HepG2 (cell line): Measurements from ENCODE around the gene RUNDC1. TPM values are rescaled to one million over a fixed set of nuclear protein-coding genes. Genes with fewer than 3 reads are reported as not detected.

Source experiments
- ATAC-seq: fragments of 200-7000 bp; cut with Tn5 transposase; 3 replicates; pipeline ENCODE4 v1.9.1; 2020; ENCODE audit warnings: mild to moderate bottlenecking, moderate library complexity
- BruUV-seq: library from RNA; stranded (reverse); fragments of 400-500 nt; replicated peaks from 2 replicates; lab custom pipeline; 2021; lab: Mats Ljungman, UMichigan
- CTCF ChIA-PET: fragments of 300-600 bp; formaldehyde crosslinking; extraction: SDS; loops from one replicate; lab custom pipeline; 2021; ENCODE audit warnings: low total read pairs, inconsistent platforms, low intra/inter-chr PET ratio; lab: Yijun Ruan, JAX
- POLR2A ChIA-PET: fragments of 350-600 bp; sonication (Branson Sonifier 250); formaldehyde crosslinking; loops from one replicate; lab custom pipeline; 2020; ENCODE audit warnings: antibody characterized with exemption, inconsistent platforms; lab: Yijun Ruan, JAX
- DNase-seq: peaks from one replicate; pipeline ENCODE4 v3.0.0-alpha.2; 2015; ENCODE audit warnings: low spot score
- FAIRE-seq: peaks from 3 replicates; lab custom pipeline; 2011; peaks lifted over from hg19 to GRCh38; lab: Jason Lieb, UNC
- H2AFZ ChIP-seq: one replicate; pipeline ENCODE4 v1.6.1; 2011; ENCODE audit warnings: low read length, inconsistent platforms
- H3K27ac ChIP-seq: fragments of 300-600 bp; 3 replicates; pipeline ENCODE4 v1.8.0; 2011; ENCODE audit warnings: mixed run types, mild to moderate bottlenecking, mixed read lengths, low read length, inconsistent platforms; ENCODE audit not compliant: insufficient read depth; ENCODE audit errors: extremely low read length
- H3K27me3 ChIP-seq, 2 experiments: fragments of 200-600 bp in 1 of 2; 2 replicates in 1 of 2; 3 replicates in 1 of 2; pipeline versions ENCODE4 v1.6.0 to v1.8.0; 2011; ENCODE audit warnings: low read length in 2 of 2, mild to moderate bottlenecking in 2 of 2, moderate library complexity in 2 of 2, inconsistent platforms in 1 of 2; ENCODE audit not compliant: insufficient read depth in 2 of 2, control insufficient read depth in 1 of 2
- H3K36me3 ChIP-seq, 2 experiments: fragments of 200-600 bp in 1 of 2; replicated peaks in 1 of 2; 2 replicates in 1 of 2; 3 replicates in 1 of 2; pipeline versions ENCODE4 v1.5.1 to v1.8.0; 2011; ENCODE audit warnings: low read length in 2 of 2, inconsistent platforms in 1 of 2; ENCODE audit not compliant: insufficient read depth in 2 of 2, control insufficient read depth in 1 of 2
- H3K4me1 ChIP-seq: 2 replicates; pipeline ENCODE4 v1.5.1; 2012; ENCODE audit warnings: low read length, inconsistent platforms; ENCODE audit not compliant: insufficient read depth
- H3K4me2 ChIP-seq: 2 replicates; pipeline ENCODE4 v1.6.0; 2011; ENCODE audit warnings: low read depth, low read length, inconsistent platforms
- H3K4me3 ChIP-seq, 3 experiments: fragments of 200-600 bp in 1 of 3; sonication (generic), shearing (Covaris generic) in 1 of 3; replicated peaks in 1 of 3; 2 replicates each; pipeline ENCODE4 v1.5.1; 2011 to 2016; ENCODE audit warnings: low read length in 3 of 3, inconsistent platforms in 2 of 3, low read depth in 2 of 3, mild to moderate bottlenecking in 2 of 3, control low read depth in 1 of 3, mixed read lengths in 1 of 3; ENCODE audit not compliant: insufficient read depth in 1 of 3
- H3K79me2 ChIP-seq: one replicate; pipeline ENCODE4 v1.6.1; 2011; ENCODE audit warnings: low read length, inconsistent platforms; ENCODE audit not compliant: insufficient read depth
- H3K9ac ChIP-seq: 2 replicates; pipeline ENCODE4 v1.6.0; 2011; ENCODE audit warnings: mild to moderate bottlenecking, low read depth, low read length, inconsistent platforms; ENCODE audit not compliant: insufficient read depth
- H3K9me3 ChIP-seq: 2 replicates; pipeline ENCODE4 v1.5.1; 2012; ENCODE audit warnings: mild to moderate bottlenecking, low read length
- H4K20me1 ChIP-seq: 2 replicates; pipeline ENCODE4 v1.6.0; 2011; ENCODE audit warnings: inconsistent platforms, mild to moderate bottlenecking, low read length, moderate library complexity; ENCODE audit not compliant: insufficient read depth
- CCAR2 ChIP-seq: fragments of 200-400 bp; formaldehyde crosslinking; optimal IDR thresholded peaks from 2 replicates; pipeline ENCODE3; 2018; ENCODE audit warnings: low read depth, mild to moderate bottlenecking, low read length, moderate library complexity
- LRRFIP1 ChIP-seq: sonication (generic); formaldehyde crosslinking; conservative IDR thresholded peaks from 2 replicates; pipeline ENCODE4 v1.4.0; 2020; ENCODE audit warnings: missing genetic modification reagents
- PHF20 ChIP-seq: sonication (generic); formaldehyde crosslinking; IDR thresholded peaks from 2 replicates; pipeline ENCODE4 v1.5.0; 2020; ENCODE audit warnings: mild to moderate bottlenecking, missing genetic modification reagents
- PRDM4 ChIP-seq: sonication (generic); formaldehyde crosslinking; IDR thresholded peaks from 2 replicates; pipeline ENCODE4 v1.9.0; 2021; ENCODE audit warnings: missing genetic modification reagents, borderline replicate concordance
- SRSF9 ChIP-seq: fragments of 200-400 bp; formaldehyde crosslinking; IDR thresholded peaks from 2 replicates; pipeline ENCODE4 v1.6.1; 2018; ENCODE audit warnings: borderline replicate concordance, mild to moderate bottlenecking, low read depth, low read length; ENCODE audit not compliant: insufficient read depth, poor library complexity, severe bottlenecking
- ZFP36L1 ChIP-seq: sonication (generic); formaldehyde crosslinking; IDR thresholded peaks from 2 replicates; pipeline ENCODE4 v1.8.0; 2022; ENCODE audit warnings: mild to moderate bottlenecking, missing genetic modification reagents, moderate library complexity
- ZNF619 ChIP-seq: sonication (generic); formaldehyde crosslinking; IDR thresholded peaks from 2 replicates; pipeline ENCODE4 v1.4.0; 2020; ENCODE audit warnings: mild to moderate bottlenecking, missing genetic modification reagents
- ZNF703 ChIP-seq: sonication (generic); formaldehyde crosslinking; IDR thresholded peaks from 2 replicates; pipeline ENCODE4 v1.5.1; 2020; ENCODE audit warnings: missing genetic modification reagents, mild to moderate bottlenecking, moderate library complexity, borderline replicate concordance
- WGBS: methylation state at CpG from one replicate; pipeline ENCODE4 v1.1.6; 2017; ENCODE audit warnings: low lambda C conversion rate; 5-methylcytosine and 5-hydroxymethylcytosine counted together
- in situ Hi-C: cut with HindIII; loops from 2 replicates; pipeline ENCODE4 v1.10.0; 2017; ENCODE audit warnings: low pct_unique_long_range_greater_than_20kb; ENCODE audit not compliant: extremely low pct_ligation_motif_present
- intact Hi-C: fragments of 100-400 bp; cut with micrococcal nuclease; formaldehyde crosslinking; loops from one replicate; pipeline ENCODE4 v1.10.0; 2022; ENCODE audit not compliant: unreplicated experiment
- polyA plus RNA-seq, 8 experiments: library from polyadenylated mRNA; depleted of rRNA in 3 of 8; stranded (reverse) in 7 of 8; unstranded in 1 of 8; fragments of >200 nt; fragmentation: Illumina TruSeq in 4 of 8; extraction: Trizol in 4 of 8; gene quantifications; 2 replicates each; pipeline versions ENCODE4 v1.2.1 to v1.2.3, GENCODE V29; 2011 to 2016; ENCODE audit warnings: low read depth in 4 of 8, missing spikeins in 1 of 8, mixed read lengths in 1 of 8; ENCODE audit not compliant: insufficient read depth in 1 of 8
- total RNA-seq, 5 experiments: library from RNA; depleted of rRNA; stranded (reverse); fragments of >200 nt; fragmentation: Illumina TruSeq; extraction: Trizol; gene quantifications; 2 replicates each; pipeline ENCODE4 v1.2.3, GENCODE V29; 2016; ENCODE audit warnings: low read depth in 1 of 5
- TF ChIP-seq, protein P1 (sequence below): sonication (generic); formaldehyde crosslinking; IDR thresholded peaks from 2 replicates; pipeline ENCODE4 v1.8.0; 2022; ENCODE audit warnings: low read depth, missing genetic modification reagents
- TF ChIP-seq, protein P2 (sequence below): IDR thresholded peaks from 2 replicates; pipeline ENCODE4 v1.6.1; 2016; ENCODE audit warnings: mild to moderate bottlenecking, missing biosample characterization, missing genetic modification reagents

Gene RUNDC1
- total and polyA plus RNA-seq, 2 of the 13 experiments (the other 11 are each of a cell fraction or from before 2014, with no cell fraction given): 10.3 to 11.4 TPM

DNA sequence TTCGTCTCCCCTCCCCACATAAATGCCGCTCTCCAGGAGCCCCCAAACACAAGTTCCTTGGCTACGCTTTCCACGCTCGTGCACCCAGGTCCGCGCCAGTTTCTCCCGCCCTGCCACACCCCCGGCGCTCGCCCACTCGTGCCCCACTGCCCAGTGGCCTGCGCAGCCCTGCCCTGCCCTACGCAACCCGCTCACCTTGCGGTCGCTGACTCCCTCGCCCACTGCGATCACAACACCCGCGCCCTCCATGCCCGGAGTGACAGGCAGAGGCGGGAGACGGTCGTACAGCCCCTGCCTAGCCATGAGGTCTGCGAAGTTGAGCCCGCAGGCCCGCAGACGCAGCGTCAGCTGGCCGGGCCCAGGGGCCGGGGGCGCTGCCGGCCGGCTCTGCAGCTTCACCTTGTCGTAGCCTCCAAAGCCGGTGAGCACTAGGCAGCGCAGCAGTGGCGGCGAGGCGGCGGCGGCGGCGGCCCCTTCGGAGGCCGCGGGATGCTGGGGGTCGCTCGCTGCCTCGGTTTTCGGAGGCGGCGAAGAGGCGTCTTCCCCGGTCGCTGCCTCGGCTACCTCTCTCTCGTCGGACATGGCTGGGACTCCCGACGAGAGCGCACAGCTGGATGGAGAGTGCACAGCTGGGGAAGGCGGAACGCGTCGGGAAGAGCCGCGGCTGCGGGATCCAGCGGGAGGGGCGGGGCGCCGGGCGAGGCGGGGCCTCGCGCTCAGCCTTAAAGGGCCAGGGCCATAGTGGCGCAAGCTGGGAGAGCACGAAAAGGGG is 41.6 kb downstream of the RUNDC1 start, which contains the start of gene VAT1 (continued):
- TF ChIP-seq, protein P1, sequence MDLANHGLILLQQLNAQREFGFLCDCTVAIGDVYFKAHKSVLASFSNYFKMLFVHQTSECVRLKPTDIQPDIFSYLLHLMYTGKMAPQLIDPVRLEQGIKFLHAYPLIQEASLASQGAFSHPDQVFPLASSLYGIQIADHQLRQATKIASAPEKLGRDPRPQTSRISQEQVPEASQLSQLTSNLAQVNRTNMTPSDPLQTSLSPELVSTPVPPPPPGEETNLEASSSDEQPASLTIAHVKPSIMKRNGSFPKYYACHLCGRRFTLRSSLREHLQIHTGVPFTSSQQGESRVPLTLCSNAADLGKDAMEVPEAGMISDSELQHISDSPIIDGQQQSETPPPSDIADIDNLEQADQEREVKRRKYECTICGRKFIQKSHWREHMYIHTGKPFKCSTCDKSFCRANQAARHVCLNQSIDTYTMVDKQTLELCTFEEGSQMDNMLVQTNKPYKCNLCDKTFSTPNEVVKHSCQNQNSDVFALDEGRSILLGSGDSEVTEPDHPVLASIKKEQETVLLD (CRISPR knock-in tag): no peak
- TF ChIP-seq, all 625 proteins: peak for 335

DNA sequence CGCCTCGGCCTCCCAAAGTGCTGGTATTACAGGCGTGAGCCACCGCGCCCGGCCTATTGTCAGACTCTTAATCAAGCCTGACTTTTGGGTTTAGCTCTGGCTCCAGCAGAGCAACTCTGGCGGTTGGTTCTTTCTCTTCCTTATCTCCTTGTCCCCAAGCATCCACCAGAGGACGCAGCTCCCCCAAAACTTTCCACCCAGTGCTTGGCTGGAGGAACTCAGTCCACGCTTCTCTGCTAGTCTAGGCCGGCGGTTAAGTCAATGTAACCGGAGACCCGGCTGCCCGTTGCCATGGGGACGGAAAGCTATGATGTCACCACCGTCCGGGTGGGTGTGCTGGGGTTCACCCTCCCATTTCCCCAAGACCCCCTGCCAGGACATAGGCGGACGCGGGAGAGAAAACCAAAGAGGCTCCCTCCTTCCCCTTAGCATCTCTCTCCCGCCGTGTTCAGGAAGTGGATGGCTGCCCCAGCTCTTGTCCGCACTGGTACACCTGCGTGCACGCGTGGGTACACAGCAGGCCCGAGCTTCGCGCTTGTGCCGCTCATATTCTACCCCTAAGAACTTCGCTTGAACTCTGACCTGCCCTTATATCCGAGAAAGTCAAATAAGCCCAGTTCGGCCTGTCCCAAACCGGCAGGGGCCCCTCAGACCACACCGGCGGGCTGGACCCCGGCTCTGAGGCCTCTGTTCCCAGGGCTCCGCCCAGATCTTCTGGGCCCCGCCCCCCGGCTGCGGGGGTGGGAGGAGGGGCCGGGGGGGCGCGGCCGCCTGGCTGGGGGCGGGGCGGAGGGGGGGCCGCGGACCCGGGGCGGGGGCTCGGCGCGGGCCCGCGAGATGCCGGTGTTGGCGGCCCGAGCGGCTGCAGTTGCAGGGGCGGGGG is 44.3 kb downstream of the RUNDC1 start, which contains the start of gene RND2:
Gene RND2 (plus strand): TSS at position 825 of the 883 bp plus-strand sequence. CDS start 117 bp downstream, outside the sequence.
- in situ Hi-C loops: no loop called here
- Histone ChIP-seq H3K9ac (peak within 1 kb of the TSS; percentile 24; the same call in 1 of the 2 replicates), H3K4me1 (peaks cover 61% of the 10 kb centered on the region), H3K4me2 (peak within 1 kb of the TSS; percentile 93), H3K79me2 (peaks cover 19% of the 10 kb centered on the region), H3K27me3 (no peaks in the 10 kb centered on the region; a peak in 1 of 5 replicates), H3K36me3 (peaks cover 0 to 7% of the 10 kb centered on the region in 2 experiments; a peak in 2 of 5 replicates), H3K4me3 (peak within 1 kb of the TSS; percentile 27 to 62 (median 45); a peak in 5 of 6 replicates), H2AFZ (no peak within 1 kb of the TSS), H3K27ac (no peak within 1 kb of the TSS), H4K20me1 (no peaks in the 10 kb centered on the region), H3K9me3 (no peaks in the 10 kb centered on the region)
- DNase-seq (peak; percentile 91), FAIRE-seq (peak; percentile 96), ATAC-seq (peak; percentile 48)
- CTCF ChIA-PET: interaction anchor here (0.9 to 1.1 kb wide), 2 partner anchors 146 to 285 kb away, joined by 3 read pairs; partner anchors contain the start of gene NBR1
- BruUV-seq: no TSS peak
- POLR2A ChIA-PET: interaction anchor here (0.5 to 3.6 kb wide), 16 partner anchors 13 to 343 kb away, joined by 3 to 16 read pairs (median 4); partner anchors contain the start of genes BRCA1, IFI35, NBR1 and RPL27
- 34% methylated on average over 60 of the region's 61 CpGs for WGBS
- intact Hi-C loops: loop anchor here (2.0 to 5.0 kb wide), 4 partner anchors 94 to 308 kb away; partner anchors contain the start of genes NBR1 and TMEM106A
- TF ChIP-seq CCAR2: no peak
- no peak for TF ChIP-seq SRSF9
- no peak for TF ChIP-seq ZFP36L1 (CRISPR knock-in tag)
- TF ChIP-seq LRRFIP1 (CRISPR knock-in tag): 0 out of 2 replicates have a peak, but pooled peaks have one; percentile 40
- peak; percentile 43; the same call in 1 of the 2 replicates for TF ChIP-seq PHF20 (CRISPR knock-in tag)
- TF ChIP-seq ZNF703 (CRISPR knock-in tag): no peak
- peak; percentile 87; the same call in 1 of the 2 replicates for TF ChIP-seq PRDM4
- TF ChIP-seq, protein P2, sequence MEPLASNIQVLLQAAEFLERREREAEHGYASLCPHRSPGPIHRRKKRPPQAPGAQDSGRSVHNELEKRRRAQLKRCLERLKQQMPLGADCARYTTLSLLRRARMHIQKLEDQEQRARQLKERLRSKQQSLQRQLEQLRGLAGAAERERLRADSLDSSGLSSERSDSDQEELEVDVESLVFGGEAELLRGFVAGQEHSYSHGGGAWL (CRISPR knock-in tag): 0 out of 2 replicates have a peak, but pooled peaks have one; percentile 49
- TF ChIP-seq ZNF619 (CRISPR knock-in tag): peak; percentile 89; the same call in 1 of the 2 replicates
